Sigmoid colon (tissue), 7 donors: ENCODE measurements around the gene DDX43. TPM values are rescaled to one million over a fixed set of nuclear protein-coding genes. Genes with fewer than 3 reads are reported as not detected.

Experiments
- DNase-seq: peaks from one replicate; pipeline ENCODE4 v3.0.0-alpha.2; 2019
- H3K27ac ChIP-seq, 4 donors: fragments of 200-600 bp; sonication (generic); one replicate each; pipeline ENCODE4 v1.5.1; 2016 to 2019; ENCODE audit warnings: mild to moderate bottlenecking in 1 of 4
- H3K27me3 ChIP-seq, 3 donors: fragments of 200-600 bp; sonication (generic); one replicate each; pipeline ENCODE4 v1.5.1; 2019; ENCODE audit warnings: mild to moderate bottlenecking in 1 of 3
- H3K36me3 ChIP-seq, 4 donors: fragments of 200-600 bp; sonication (generic); one replicate each; pipeline ENCODE4 v1.5.1; 2016 to 2019
- H3K4me1 ChIP-seq, 4 donors: fragments of 200-600 bp; sonication (generic); one replicate each; pipeline ENCODE4 v1.5.1; 2017 to 2019
- H3K4me3 ChIP-seq, 4 donors: fragments of 200-600 bp; sonication (generic); one replicate each; pipeline ENCODE4 v1.5.1; 2017 to 2019; ENCODE audit warnings: mild to moderate bottlenecking in 2 of 4, moderate library complexity in 1 of 4
- H3K9me3 ChIP-seq, 4 donors: fragments of 200-600 bp in 3 of 4; sonication (generic) in 3 of 4; one replicate each; pipeline versions ENCODE4 v1.5.1 to v1.6.1; 2013 to 2019
- EP300 ChIP-seq, 4 donors: sonication (generic); formaldehyde crosslinking; IDR thresholded peaks; one replicate each; pipeline ENCODE4 v1.6.1; 2017; ENCODE audit warnings: antibody characterized with exemption in 4 of 4
- POLR2A ChIP-seq, 2 donors: fragments of 450-650 bp; IDR thresholded peaks; one replicate each; pipeline ENCODE4 v1.6.1; 2016; ENCODE audit warnings: antibody characterized with exemption in 2 of 2, mild to moderate bottlenecking in 2 of 2, moderate library complexity in 2 of 2
- POLR2AphosphoS5 ChIP-seq, 4 donors: sonication (generic); formaldehyde crosslinking; IDR thresholded peaks; one replicate each; pipeline ENCODE4 v1.6.1; 2017; ENCODE audit warnings: antibody characterized with exemption in 4 of 4
- WGBS, 2 donors: extraction: QIAGEN DNeasy Blood & Tissue Kit; methylation state at CpG; one replicate each; pipeline ENCODE4 v1.1.7; 2013; 5-methylcytosine and 5-hydroxymethylcytosine counted together
- intact Hi-C: fragments of 100-400 bp; cut with DNase I; formaldehyde crosslinking; loops from one replicate; pipeline ENCODE4 v1.15.1; 2023
- polyA plus RNA-seq, 3 donors: library from polyadenylated mRNA; stranded (reverse); fragments of 200-250 nt; gene quantifications; one replicate each; pipeline ENCODE4 v1.2.3, GENCODE V29; 2013
- total RNA-seq, 4 donors: library from RNA; depleted of rRNA; stranded (reverse); fragments of >200 nt; gene quantifications; one replicate each; pipeline ENCODE4 v1.1.0, GENCODE V29; 2016
- TF ChIP-seq, protein P1 (sequence below), 4 experiments: fragments of 450-650 bp in 3 of 4; fragments of 200-600 bp in 1 of 4; IDR thresholded peaks; one replicate each; pipeline ENCODE4 v1.5.1; 2016 to 2019; ENCODE audit warnings: antibody characterized with exemption in 4 of 4, mild to moderate bottlenecking in 3 of 4, moderate library complexity in 2 of 4
- donor health status: healthy with polysubstance abuse.
- donor health status: Bipolar disorder and iron deficiency.
- donor health status: healthy.

The DDX43 gene
- total and polyA plus RNA-seq, 7 donors, result 0.73 to 9.4 (median 1.3) TPM; not detected in 1

GRCh38 chr6:73393278-73393677 is 1.4 kb upstream of the DDX43 start:
- no peak overlapping the region for H3K27ac ChIP-seq
- H3K36me3 ChIP-seq, result no peaks in the 10 kb centered on the region
- no peaks in the 10 kb centered on the region for H3K9me3 ChIP-seq
- H3K4me3 ChIP-seq, result no peak overlapping the region
- no peak for DNase-seq
- H3K27me3 ChIP-seq, result no peaks in the 10 kb centered on the region
- peaks cover 0 to 11% (median 2%) of the 10 kb centered on the region in 4 donors for H3K4me1 ChIP-seq
- TF ChIP-seq POLR2A (IDR thresholded peaks at IDR 0.05) (no peak), POLR2AphosphoS5 (IDR thresholded peaks at IDR 0.05) (no peak), EP300 (IDR thresholded peaks at IDR 0.05) (no peak)
- TF ChIP-seq, protein P1, sequence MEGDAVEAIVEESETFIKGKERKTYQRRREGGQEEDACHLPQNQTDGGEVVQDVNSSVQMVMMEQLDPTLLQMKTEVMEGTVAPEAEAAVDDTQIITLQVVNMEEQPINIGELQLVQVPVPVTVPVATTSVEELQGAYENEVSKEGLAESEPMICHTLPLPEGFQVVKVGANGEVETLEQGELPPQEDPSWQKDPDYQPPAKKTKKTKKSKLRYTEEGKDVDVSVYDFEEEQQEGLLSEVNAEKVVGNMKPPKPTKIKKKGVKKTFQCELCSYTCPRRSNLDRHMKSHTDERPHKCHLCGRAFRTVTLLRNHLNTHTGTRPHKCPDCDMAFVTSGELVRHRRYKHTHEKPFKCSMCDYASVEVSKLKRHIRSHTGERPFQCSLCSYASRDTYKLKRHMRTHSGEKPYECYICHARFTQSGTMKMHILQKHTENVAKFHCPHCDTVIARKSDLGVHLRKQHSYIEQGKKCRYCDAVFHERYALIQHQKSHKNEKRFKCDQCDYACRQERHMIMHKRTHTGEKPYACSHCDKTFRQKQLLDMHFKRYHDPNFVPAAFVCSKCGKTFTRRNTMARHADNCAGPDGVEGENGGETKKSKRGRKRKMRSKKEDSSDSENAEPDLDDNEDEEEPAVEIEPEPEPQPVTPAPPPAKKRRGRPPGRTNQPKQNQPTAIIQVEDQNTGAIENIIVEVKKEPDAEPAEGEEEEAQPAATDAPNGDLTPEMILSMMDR (IDR thresholded peaks at IDR 0.05), result no peak
- intact Hi-C loops, result no loop called here
- WGBS, 2 donors, result 94% methylated on average over 3 of the region's 3 CpGs

GRCh38 chr6:73395875-73396274 is 1.2 kb downstream of the DDX43 start:
- no peak overlapping the region for H3K27ac ChIP-seq
- no peak overlapping the region for H3K4me3 ChIP-seq
- no peak for TF ChIP-seq POLR2AphosphoS5 (IDR thresholded peaks at IDR 0.05)
- no peak for TF ChIP-seq POLR2A (IDR thresholded peaks at IDR 0.05)
- no peak for TF ChIP-seq EP300 (IDR thresholded peaks at IDR 0.05)
- TF ChIP-seq, protein P1 (IDR thresholded peaks at IDR 0.05), result no peak
- 96% methylated on average over 10 of the region's 10 CpGs for WGBS, 2 donors
- no peaks in the 10 kb centered on the region for H3K27me3 ChIP-seq
- H3K9me3 ChIP-seq, result no peaks in the 10 kb centered on the region
- DNase-seq, result no peak
- intact Hi-C loops, result no loop called here
- no peaks in the 10 kb centered on the region for H3K36me3 ChIP-seq
- no peaks in the 10 kb centered on the region for H3K4me1 ChIP-seq

- H3K36me3 ChIP-seq, result no peaks in the 10 kb centered on the region
- H3K27ac ChIP-seq, result no peak overlapping the region
- H3K4me1 ChIP-seq, result no peaks in the 10 kb centered on the region
- intact Hi-C loops, result no loop called here
- TF ChIP-seq POLR2A (IDR thresholded peaks at IDR 0.05) (no peak), POLR2AphosphoS5 (IDR thresholded peaks at IDR 0.05) (no peak), EP300 (IDR thresholded peaks at IDR 0.05) (no peak)
- TF ChIP-seq, protein P1 (IDR thresholded peaks at IDR 0.05), result no peak
- no peaks in the 10 kb centered on the region for H3K27me3 ChIP-seq
- H3K4me3 ChIP-seq, result no peak overlapping the region
- H3K9me3 ChIP-seq, result no peaks in the 10 kb centered on the region
- DNase-seq, result no peak
Observed at GRCh38 chr6:73400656-73401055, 6.0 kb downstream of the DDX43 start.

DNA sequence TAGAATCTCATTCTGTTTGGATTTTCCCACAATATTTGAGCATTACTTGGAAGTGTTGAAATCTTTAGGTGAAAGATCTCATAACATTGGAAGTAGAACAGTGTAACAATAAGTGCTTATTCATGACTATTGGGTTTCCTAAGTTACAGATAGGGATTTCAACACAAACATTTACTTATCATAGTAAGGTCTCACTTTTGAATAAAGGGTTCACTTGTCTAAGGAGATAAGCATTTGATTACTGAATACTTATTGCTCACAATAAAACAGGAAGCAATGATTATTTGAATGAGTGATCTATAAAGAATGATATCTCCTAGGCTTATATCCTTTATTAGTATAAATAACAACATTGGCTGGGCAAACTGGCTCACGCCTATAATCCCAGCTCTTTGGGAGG is 14.8 kb downstream of the DDX43 start:
- TF ChIP-seq POLR2A (IDR thresholded peaks at IDR 0.05), result no peak
- TF ChIP-seq, protein P1 (IDR thresholded peaks at IDR 0.05), result no peak
- no peak for TF ChIP-seq EP300 (IDR thresholded peaks at IDR 0.05)
- no peak for TF ChIP-seq POLR2AphosphoS5 (IDR thresholded peaks at IDR 0.05)
- H3K4me3 ChIP-seq, result no peak overlapping the region
- no peak for DNase-seq
- H3K27ac ChIP-seq, result no peak overlapping the region
- H3K27me3 ChIP-seq, result no peaks in the 10 kb centered on the region
- 71 to 89% methylated on average over 1 of the region's 1 CpG for WGBS, 2 donors
- no peaks in the 10 kb centered on the region for H3K4me1 ChIP-seq
- H3K36me3 ChIP-seq, result no peaks in the 10 kb centered on the region
- intact Hi-C loops, result no loop called here
- no peaks in the 10 kb centered on the region for H3K9me3 ChIP-seq

- WGBS, 2 donors, result 98 to 99% methylated on average over 3 of the region's 3 CpGs
- TF ChIP-seq, protein P1 (IDR thresholded peaks at IDR 0.05), result no peak
- TF ChIP-seq EP300 (IDR thresholded peaks at IDR 0.05), result no peak
- TF ChIP-seq POLR2AphosphoS5 (IDR thresholded peaks at IDR 0.05), result no peak
- no peak for TF ChIP-seq POLR2A (IDR thresholded peaks at IDR 0.05)
- Histone ChIP-seq H3K36me3 (no peaks in the 10 kb centered on the region), H3K4me3 (no peak overlapping the region), H3K9me3 (no peaks in the 10 kb centered on the region), H3K4me1 (no peaks in the 10 kb centered on the region), H3K27me3 (no peaks in the 10 kb centered on the region), H3K27ac (no peak overlapping the region)
- no peak for DNase-seq
- intact Hi-C loops, result no loop called here
Observed at GRCh38 chr6:73413102-73413501, 18.5 kb downstream of the DDX43 start.
